Amygdala (tissue), 56 donors: Measurements from ENCODE around the gene CSMD2.

Source experiments
- DNase-seq, 56 donors: peaks; one replicate each; lab custom pipeline; 2025; lab: John Stamatoyannopoulos, UW

Gene CSMD2

DNA sequence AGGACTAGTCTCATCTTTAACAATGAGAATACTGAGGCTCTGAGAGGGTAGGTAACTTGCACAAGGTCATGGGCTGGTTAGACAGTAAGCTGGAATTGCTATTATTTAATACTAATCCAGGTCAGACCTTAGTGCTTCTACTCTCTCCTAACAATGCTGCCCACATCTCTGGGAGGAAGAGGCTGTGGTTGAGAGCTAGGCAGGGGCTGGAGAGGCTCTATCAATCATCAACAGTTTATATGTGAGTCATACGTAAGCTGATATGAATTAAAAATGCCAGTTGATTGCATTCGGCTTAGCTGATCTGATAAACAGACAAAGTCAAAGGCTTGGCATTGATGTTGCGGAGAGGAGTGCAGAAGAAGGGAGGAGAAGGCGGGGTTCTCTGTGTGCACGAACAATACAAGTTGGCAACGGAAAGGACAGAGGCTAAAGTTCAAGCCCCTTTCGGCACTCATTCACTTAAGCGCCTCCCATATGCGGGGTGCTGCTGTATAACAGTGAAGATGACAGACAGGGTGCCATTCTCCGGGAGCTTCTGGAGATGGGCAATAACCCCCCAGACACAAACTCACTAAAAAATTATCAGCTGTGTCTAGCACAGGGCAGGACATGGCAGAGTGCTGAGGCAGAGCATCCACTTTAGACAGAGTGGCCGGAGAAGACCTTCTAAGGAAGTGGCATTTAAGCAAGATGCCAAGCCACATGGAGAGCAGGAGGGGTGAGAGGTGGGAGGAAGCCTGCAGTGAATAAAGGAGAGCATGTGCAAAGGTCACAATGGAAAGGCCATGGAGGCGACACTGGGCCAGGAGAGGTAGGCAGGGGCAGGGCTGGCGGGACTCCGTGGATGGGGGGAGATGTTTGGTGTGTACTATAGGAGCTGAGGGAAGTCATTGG lies 497.4 kb downstream of the CSMD2 start:
- DNase-seq = no peak

GRCh38 chr1:33666616-33667015 lies 498.4 kb downstream of the CSMD2 start:
- DNase-seq = no peak

- DNase-seq = peak in 12 of 56 donors; percentile 7 to 53 (median 24)
Measured at GRCh38 chr1:33661811-33662454, 503.1 kb downstream of the CSMD2 start.

DNA sequence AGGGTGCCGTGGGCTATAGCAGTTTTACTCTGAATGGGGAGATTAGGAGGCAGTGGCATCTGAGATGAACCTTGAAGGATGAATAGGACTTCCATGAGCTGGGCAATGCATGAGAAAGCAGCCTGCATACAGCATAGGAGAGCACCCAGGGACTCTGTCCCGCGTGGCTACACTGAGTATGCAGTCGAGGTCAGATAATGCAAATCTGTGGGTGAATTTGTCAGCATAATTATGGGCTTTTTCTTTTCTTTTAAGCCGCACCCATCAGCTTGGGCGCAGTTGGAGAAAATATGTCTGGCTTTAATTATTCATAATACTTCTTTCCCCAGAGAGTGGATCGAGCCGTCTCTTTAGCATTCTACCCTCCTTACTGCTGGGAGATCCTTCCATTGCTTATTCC lies 504.1 kb downstream of the CSMD2 start:
- no peak for DNase-seq

DNA sequence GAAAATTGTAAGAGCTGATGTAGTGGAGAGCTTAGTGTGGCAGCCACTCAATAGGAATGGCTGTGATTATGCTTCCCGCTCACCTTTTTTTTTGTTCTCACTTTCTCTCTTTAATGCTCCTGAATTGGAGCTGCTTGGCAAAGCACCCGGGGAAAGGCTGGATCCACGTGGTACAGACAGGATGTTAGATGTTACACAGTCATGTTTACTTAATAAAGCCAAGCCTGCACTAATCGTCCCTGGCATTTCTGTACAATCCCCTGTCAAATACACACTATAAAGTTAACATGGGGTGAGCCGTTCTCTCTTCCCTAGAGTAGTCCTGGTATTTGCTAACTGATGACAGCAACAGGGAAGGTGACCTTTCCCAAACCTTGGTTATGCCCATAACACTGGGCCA lies 504.8 kb downstream of the CSMD2 start:
- DNase-seq = peak in 1 of 56 donors; percentile 8

GRCh38 chr1:33659641-33660040 lies 505.4 kb downstream of the CSMD2 start:
- no peak for DNase-seq

DNA sequence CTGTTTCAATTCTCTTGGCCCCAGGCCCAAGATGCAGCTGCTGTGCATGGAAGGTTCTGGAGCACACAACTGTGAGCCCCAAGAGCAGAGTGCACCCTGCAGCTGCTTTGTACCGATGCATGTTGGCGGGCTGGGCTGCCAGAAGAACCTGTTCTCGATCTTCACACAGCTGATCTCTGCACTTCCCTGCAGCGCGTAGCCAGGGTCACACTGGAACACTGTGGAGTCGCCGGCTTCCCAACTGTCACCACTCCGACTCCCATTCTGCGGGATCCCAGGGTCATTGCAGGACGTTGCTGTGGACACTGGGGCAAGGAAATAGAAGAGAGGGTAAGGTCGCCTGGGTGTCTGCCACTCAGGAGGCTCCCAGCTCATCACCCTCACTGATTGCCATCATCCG lies 507.2 kb downstream of the CSMD2 start:
- DNase-seq = peak in 1 of 56 donors; percentile 38

GRCh38 chr1:33656467-33657005 lies 508.5 kb downstream of the CSMD2 start:
- DNase-seq = no peak

DNA sequence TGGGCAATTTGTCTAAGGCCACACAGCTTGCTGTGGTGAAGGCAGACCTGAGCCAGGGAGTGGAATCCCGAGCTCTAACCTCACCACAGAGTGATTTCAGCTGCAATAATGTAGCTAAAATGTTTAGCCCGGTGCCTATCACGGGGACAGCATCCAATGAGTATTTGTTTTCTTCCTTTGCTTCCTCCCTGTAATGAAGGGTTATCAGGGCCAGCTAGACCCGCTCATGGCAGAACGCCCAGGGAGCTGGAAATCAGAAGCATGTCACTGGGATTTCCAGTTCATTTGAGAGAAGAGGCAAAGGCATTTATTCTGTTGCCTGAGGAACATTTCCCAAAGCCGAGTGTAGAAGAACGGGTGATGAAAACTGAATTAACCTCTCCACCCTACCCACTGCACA lies 509.5 kb downstream of the CSMD2 start:
- DNase-seq = peak in 3 of 56 donors; percentile 8 to 13 (median 11)

DNA sequence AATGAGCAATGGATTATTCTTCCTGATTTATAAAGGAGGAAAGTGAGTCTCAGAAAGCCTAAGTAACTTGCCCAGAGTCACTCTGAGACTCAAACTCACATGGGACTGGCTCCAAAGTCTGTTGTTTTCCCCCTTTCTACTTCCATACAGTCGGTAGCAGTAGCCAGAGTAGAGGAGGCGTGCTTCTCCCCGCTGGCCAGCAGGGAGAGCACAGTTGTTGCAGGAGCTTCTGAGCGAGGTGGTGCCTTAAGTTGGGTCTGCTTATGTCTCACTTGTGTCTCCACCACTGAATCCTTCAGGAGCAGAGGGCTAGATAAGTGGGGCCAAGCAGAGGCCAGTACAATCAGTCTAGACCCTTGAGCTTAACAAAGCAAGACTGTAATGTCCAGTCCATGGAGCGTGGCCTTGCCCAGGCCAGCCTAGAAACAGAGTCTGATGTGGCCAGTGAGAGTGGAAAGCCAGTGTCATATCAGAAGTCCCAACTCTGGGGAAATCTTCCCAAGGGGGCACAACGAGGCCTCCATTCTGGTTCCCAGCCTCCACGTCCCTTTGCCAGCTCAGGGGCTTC lies 510.7 kb downstream of the CSMD2 start:
- DNase-seq = no peak

DNA sequence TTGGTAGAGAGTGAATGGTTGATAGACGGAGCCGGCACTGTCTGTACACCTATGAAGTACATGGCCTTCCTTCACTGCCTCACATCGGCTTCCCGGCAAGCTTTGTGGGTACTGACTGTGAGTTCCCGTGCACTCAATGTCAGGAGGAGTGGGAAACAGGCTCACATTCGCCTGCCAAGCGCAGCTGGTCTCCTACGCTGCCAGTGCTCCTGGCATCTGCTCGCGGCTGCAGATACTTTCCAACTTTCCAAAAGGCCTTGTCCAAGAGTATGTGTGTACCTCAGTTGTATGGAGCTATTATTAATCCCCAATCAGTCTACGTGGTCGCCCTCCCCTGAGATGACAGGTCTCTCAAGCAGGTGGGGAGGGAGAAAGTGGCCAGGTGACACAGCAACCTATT lies 511.8 kb downstream of the CSMD2 start:
- peak in 4 of 56 donors; percentile 19 to 27 (median 21) for DNase-seq

- DNase-seq = no peak
Measured at GRCh38 chr1:33650708-33651107, 514.3 kb downstream of the CSMD2 start.

DNA sequence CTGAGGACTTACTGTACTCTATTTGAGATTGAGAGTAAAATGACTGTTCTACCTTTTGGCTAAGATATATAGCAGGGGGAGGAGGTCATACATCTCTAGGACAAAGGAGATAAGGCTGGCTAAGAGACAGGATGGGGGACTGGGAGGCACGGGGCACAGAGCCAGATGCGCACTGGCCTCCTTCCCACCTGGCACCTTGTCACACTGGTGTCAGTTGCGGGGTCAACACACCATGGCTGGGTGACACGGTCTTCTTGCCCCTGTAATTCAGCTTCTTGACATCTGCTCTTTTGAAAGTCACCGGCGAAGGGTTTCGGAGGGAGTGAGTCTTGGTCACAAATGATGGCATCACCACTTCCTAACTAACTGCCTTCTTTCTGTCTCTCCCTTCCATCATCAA lies 515.3 kb downstream of the CSMD2 start:
- no peak for DNase-seq

- DNase-seq = no peak
Measured at GRCh38 chr1:33643216-33643615, 521.8 kb downstream of the CSMD2 start.

DNA sequence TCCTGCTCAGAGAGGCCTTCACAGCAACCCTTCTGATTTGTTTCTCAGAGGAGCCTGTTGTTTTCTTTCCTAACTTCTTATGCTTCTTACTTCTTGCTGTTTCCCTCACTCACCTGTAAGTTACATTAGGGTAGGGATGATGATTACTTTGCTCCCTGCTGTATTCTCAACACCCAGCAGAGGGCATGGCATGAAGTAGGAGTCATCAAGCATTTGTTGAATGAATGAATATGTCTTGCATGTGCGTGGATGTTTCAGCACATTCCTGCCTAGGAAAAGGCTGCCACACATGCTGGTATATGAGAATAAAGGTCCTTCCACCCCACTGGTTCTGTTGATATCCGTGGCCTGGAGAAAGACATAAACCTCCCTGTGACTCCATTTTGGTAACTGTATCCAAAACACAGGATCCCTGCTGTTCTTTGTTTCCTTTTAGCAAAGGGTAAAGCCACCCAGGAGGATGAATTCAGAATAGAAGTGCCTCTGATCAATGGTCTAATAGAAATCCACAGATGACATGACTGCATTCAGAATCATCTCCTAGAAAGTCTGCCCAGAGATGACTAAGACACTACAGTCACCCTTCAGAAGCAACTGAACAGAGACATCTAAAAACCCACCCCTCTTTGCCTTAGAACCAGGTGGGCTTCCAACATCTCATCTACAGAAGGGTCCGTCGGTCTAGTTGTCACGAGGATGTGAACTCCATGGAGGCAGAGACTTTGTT lies 523.8 kb downstream of the CSMD2 start:
- DNase-seq = no peak

- peak in 1 of 56 donors; percentile 10 for DNase-seq
Measured at GRCh38 chr1:33640114-33640660, 524.8 kb downstream of the CSMD2 start.

- no peak for DNase-seq
Measured at GRCh38 chr1:33637846-33638440, 527.1 kb downstream of the CSMD2 start.

DNA sequence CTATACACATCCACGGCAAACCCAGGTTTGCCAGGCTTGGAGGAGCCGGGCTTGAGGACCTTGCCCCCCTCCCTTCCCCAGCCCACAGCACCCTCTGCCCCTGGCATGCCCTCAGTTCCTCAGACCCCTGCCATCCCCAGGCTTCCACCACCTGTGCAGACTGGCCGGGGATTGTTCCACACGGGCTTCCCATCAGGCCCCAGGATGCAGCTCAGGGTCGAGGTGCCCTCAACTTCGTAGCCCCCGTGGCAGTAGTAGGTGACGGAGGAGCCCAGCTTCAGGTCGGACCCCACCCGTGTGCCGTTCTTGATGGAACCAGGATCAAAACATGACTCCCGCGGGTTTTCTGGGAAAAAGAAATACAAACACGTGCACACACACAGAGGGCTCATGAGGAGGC lies 528.8 kb downstream of the CSMD2 start:
- DNase-seq = no peak

- DNase-seq = no peak
Measured at GRCh38 chr1:33635336-33636012, 529.6 kb downstream of the CSMD2 start.
